PC-3 (cell line): ENCODE measurements around the gene HLCS. TPM values are rescaled to one million over a fixed set of nuclear protein-coding genes. Genes with fewer than 3 reads are reported as not detected.

Experiments used
- ATAC-seq: fragments of 200-7000 bp; cut with Tn5 transposase; 2 replicates; pipeline ENCODE4 v1.9.1; 2020; ENCODE audit warnings: mild to moderate bottlenecking, moderate library complexity
- BruUV-seq: library from RNA; stranded (reverse); fragments of 400-500 nt; replicated peaks from 2 replicates; lab custom pipeline; 2021; lab: Mats Ljungman, UMichigan
- CTCF ChIA-PET: fragments of 300-600 bp; sonication (Branson Sonifier 250); formaldehyde crosslinking; loops from one replicate; lab custom pipeline; 2022; ENCODE audit warnings: antibody characterized with exemption; lab: Charles Lee
- POLR2A ChIA-PET: fragments of 300-600 bp; sonication (Branson Sonifier 250); formaldehyde crosslinking; loops from one replicate; lab custom pipeline; 2022; ENCODE audit warnings: antibody characterized with exemption; ENCODE audit not compliant: unreplicated experiment; lab: Charles Lee
- DNase-seq: peaks from one replicate; pipeline ENCODE4 v3.0.0-alpha.2; 2015
- H2AFZ ChIP-seq: fragments of 300-600 bp; sonication (generic); 2 replicates; pipeline ENCODE4 v1.6.0; 2016; ENCODE audit warnings: antibody characterized with exemption, low read length
- H3F3A ChIP-seq: fragments of 300-600 bp; sonication (generic); one replicate; pipeline ENCODE4 v1.6.0; 2017; ENCODE audit warnings: antibody characterized with exemption, low read length, control low read depth, mild to moderate bottlenecking; ENCODE audit not compliant: unreplicated experiment
- H3K27ac ChIP-seq: fragments of 300-600 bp; sonication (generic); 2 replicates; pipeline ENCODE4 v1.5.1; 2016; ENCODE audit warnings: mild to moderate bottlenecking, low read length
- H3K27me3 ChIP-seq: fragments of 300-600 bp; sonication (generic); 2 replicates; pipeline ENCODE4 v1.6.1; 2016; ENCODE audit warnings: low read length, mixed read lengths
- H3K36me3 ChIP-seq: fragments of 300-600 bp; sonication (generic); 2 replicates; pipeline ENCODE4 v1.6.1; 2016; ENCODE audit warnings: low read depth, mixed run types, low read length, mixed read lengths
- H3K4me1 ChIP-seq: fragments of 300-600 bp; sonication (generic); 2 replicates; pipeline ENCODE4 v1.5.1; 2016; ENCODE audit warnings: low read length; ENCODE audit not compliant: insufficient read depth
- H3K4me2 ChIP-seq: fragments of 300-600 bp; sonication (generic); 2 replicates; pipeline ENCODE4 v1.6.0; 2016; ENCODE audit warnings: low read length
- H3K4me3 ChIP-seq: fragments of 300-600 bp; sonication (generic); 2 replicates; pipeline ENCODE4 v1.5.1; 2016; ENCODE audit warnings: mild to moderate bottlenecking, low read length, mixed read lengths
- H3K79me2 ChIP-seq: fragments of 300-600 bp; sonication (generic); 2 replicates; pipeline ENCODE4 v1.6.1; 2017; ENCODE audit warnings: low read length, mixed read lengths
- H3K9ac ChIP-seq: fragments of 300-600 bp; sonication (generic); 2 replicates; pipeline ENCODE4 v1.6.0; 2016; ENCODE audit warnings: mild to moderate bottlenecking, low read length
- H3K9me2 ChIP-seq: fragments of 300-600 bp; sonication (generic); replicated peaks from 2 replicates; pipeline ENCODE4 v1.6.1; 2016; ENCODE audit warnings: mixed run types, low read length, mixed read lengths
- H3K9me3 ChIP-seq: fragments of 300-600 bp; sonication (generic); 2 replicates; pipeline ENCODE4 v1.6.1; 2016; ENCODE audit warnings: low read length, mixed read lengths
- H4K20me1 ChIP-seq: fragments of 300-600 bp; sonication (generic); 2 replicates; pipeline ENCODE4 v1.6.1; 2016; ENCODE audit warnings: low read length, mixed read lengths
- CTCF ChIP-seq: fragments of 300-600 bp; sonication (generic); conservative IDR thresholded peaks from 2 replicates; pipeline ENCODE4 v1.5.1; 2017; ENCODE audit warnings: antibody characterized with exemption, low read depth, mild to moderate bottlenecking, low read length
- EZH2 ChIP-seq: fragments of 300-600 bp; sonication (generic); IDR thresholded peaks from one replicate; pipeline ENCODE4 v1.6.1; 2017; ENCODE audit warnings: antibody characterized with exemption, mild to moderate bottlenecking, low read length; ENCODE audit not compliant: unreplicated experiment
- EZH2phosphoT487 ChIP-seq: fragments of 300-600 bp; sonication (generic); IDR thresholded peaks from 2 replicates; pipeline ENCODE4 v1.6.1; 2018; ENCODE audit warnings: mild to moderate bottlenecking, antibody characterized with exemption, low read length, borderline replicate concordance
- intact Hi-C: fragments of 100-400 bp; cut with micrococcal nuclease; formaldehyde crosslinking; loops from 2 replicates; pipeline ENCODE4 v1.9.0; 2023
- total RNA-seq: library from RNA; depleted of rRNA; stranded (reverse); fragments of >200 nt; gene quantifications from 2 replicates; pipeline ENCODE4 v1.2.3, GENCODE V29; 2014

The HLCS gene
- total RNA-seq, 1 experiment from 2014 or later, result 44.1 TPM

DNA sequence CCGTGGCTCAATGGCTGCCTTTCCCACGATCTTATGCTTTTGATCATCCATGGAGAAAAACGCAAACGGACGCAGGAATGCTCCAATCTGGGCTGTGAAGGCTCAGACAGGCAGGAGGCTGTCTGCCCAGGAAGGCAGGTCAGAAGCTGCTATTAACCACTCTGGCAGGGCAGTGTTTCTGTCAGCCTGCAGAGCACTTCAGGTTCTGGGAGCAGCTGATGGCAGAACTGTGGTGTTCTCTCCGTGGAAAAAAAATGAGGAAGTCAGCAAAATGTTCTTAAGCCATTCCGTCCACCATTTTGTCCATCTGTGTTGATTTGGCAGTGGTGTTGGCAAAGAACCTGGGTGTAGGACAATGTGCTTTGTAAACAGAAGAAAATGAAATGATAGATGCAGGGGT, 175.9 kb downstream of the HLCS start:
- Histone ChIP-seq H3K9ac (no peak overlapping the region), H3K4me2 (no peak overlapping the region), H3K27me3 (no peaks in the 10 kb centered on the region), H3F3A (no peaks in the 10 kb centered on the region), H3K27ac (no peak overlapping the region), H3K9me3 (no peaks in the 10 kb centered on the region), H3K36me3 (no peaks in the 10 kb centered on the region), H3K79me2 (no peaks in the 10 kb centered on the region), H4K20me1 (no peaks in the 10 kb centered on the region), H3K4me3 (no peak overlapping the region), H3K4me1 (peaks cover 22% of the 10 kb centered on the region), H3K9me2 (no peaks in the 10 kb centered on the region), H2AFZ (no peak overlapping the region)
- ATAC-seq (no peak), DNase-seq (no peak)
- CTCF ChIA-PET, result no interaction called here
- POLR2A ChIA-PET, result no interaction called here
- TF ChIP-seq EZH2phosphoT487 (no peak), CTCF (no peak), EZH2 (no peak)
- no TSS peak for BruUV-seq
- intact Hi-C loops, result no loop called here

- H3K9ac ChIP-seq, result peak overlapping the region; percentile 40
- H3K4me1 ChIP-seq, result peaks cover 41% of the 10 kb centered on the region
- TF ChIP-seq CTCF (no peak), EZH2phosphoT487 (no peak), EZH2 (no peak)
- no peaks in the 10 kb centered on the region for H3K9me3 ChIP-seq
- H3K9me2 ChIP-seq, result no peaks in the 10 kb centered on the region
- POLR2A ChIA-PET, result interaction anchor here (0.6 kb wide), 2 partner anchors 69 to 149 kb away, joined by 3 to 5 read pairs; no protein-coding TSS in a partner anchor
- peak overlapping the region; percentile 81 for H2AFZ ChIP-seq
- ATAC-seq (peak; percentile 86), DNase-seq (peak; percentile 74)
- H3K27ac ChIP-seq, result peak overlapping the region; percentile 59
- TSS peak; percentile 52 for BruUV-seq
- H4K20me1 ChIP-seq, result no peaks in the 10 kb centered on the region
- H3K4me2 ChIP-seq, result peak overlapping the region; percentile 88
- no peaks in the 10 kb centered on the region for H3K27me3 ChIP-seq
- intact Hi-C loops, result no loop called here
- H3F3A ChIP-seq, result no peaks in the 10 kb centered on the region
- no peaks in the 10 kb centered on the region for H3K79me2 ChIP-seq
- CTCF ChIA-PET, result no interaction called here
- H3K4me3 ChIP-seq, result peak overlapping the region; percentile 64
- no peaks in the 10 kb centered on the region for H3K36me3 ChIP-seq
Measured at GRCh38 chr21:36788120-36788638, 178.3 kb downstream of the HLCS start.

DNA sequence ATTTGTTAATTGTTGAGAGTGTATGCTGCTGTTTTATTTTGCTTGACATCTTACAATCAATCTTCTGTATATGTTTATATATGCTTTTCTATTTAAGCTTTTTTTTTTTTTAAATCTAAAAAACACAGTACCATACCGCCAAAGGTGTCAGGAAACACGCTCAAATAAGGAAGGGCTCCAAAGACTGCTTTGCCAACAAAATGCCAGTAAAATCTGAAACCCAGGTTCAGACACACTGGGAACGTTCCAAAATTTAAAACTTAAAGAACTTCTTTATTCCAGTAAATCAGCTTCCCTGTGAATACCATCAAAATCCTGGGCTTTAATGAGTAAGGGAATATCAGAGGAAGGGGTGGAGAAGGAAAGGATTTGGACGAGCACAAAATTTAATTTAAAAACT, 180.3 kb downstream of the HLCS start:
- no peak overlapping the region for H3K4me2 ChIP-seq
- no peak overlapping the region for H3K4me3 ChIP-seq
- CTCF ChIA-PET, result no interaction called here
- TF ChIP-seq EZH2phosphoT487 (no peak), CTCF (no peak), EZH2 (no peak)
- no peak overlapping the region for H3K9ac ChIP-seq
- no TSS peak for BruUV-seq
- ATAC-seq (no peak), DNase-seq (no peak)
- no peaks in the 10 kb centered on the region for H3K9me3 ChIP-seq
- POLR2A ChIA-PET, result no interaction called here
- no peaks in the 10 kb centered on the region for H4K20me1 ChIP-seq
- H2AFZ ChIP-seq, result no peak overlapping the region
- H3K27ac ChIP-seq, result no peak overlapping the region
- no peaks in the 10 kb centered on the region for H3K79me2 ChIP-seq
- no peaks in the 10 kb centered on the region for H3K9me2 ChIP-seq
- intact Hi-C loops, result no loop called here
- H3F3A ChIP-seq, result no peaks in the 10 kb centered on the region
- no peaks in the 10 kb centered on the region for H3K27me3 ChIP-seq
- H3K4me1 ChIP-seq, result peaks cover 41% of the 10 kb centered on the region
- H3K36me3 ChIP-seq, result no peaks in the 10 kb centered on the region
